Measurements from ENCODE around the gene LTA.

GRCh38 chr6:31546958-31547726 lies 24.9 kb upstream of the LTA start, which contains the start of gene NFKBIL1:
- TF ChIP-seq POLR2A (IDR thresholded peaks at IDR 0.05) (peak; percentile 63), CTCF (IDR thresholded peaks at IDR 0.05) (no peak)

Measured in ovary (tissue), 3 donors.